Fibroblast of lung (primary cell): ENCODE measurements around the gene CEP76. TPM values are rescaled to one million over a fixed set of nuclear protein-coding genes. Genes with fewer than 3 reads are reported as not detected.
A peak's percentile ranks its signal among the peaks of the same experiment; 100 is the strongest.

Experiments used
- DNase-seq, 2 donors: peaks; one replicate each; pipeline versions ENCODE4 v3.0.0 to v3.0.0-alpha.2; 2010; ENCODE audit warnings: low read depth in 2 of 2
- H2AFZ ChIP-seq: 2 replicates; pipeline ENCODE4 v1.5.1; 2012; ENCODE audit warnings: low read length, control low read depth, inconsistent platforms
- H3K27ac ChIP-seq: 2 replicates; pipeline ENCODE4 v1.5.1; 2011; ENCODE audit warnings: low read length, control low read depth; ENCODE audit not compliant: insufficient read depth
- H3K27me3 ChIP-seq: 2 replicates; pipeline ENCODE4 v1.5.1; 2011; ENCODE audit warnings: mild to moderate bottlenecking, low read length; ENCODE audit not compliant: control insufficient read depth, insufficient read depth
- H3K36me3 ChIP-seq: 2 replicates; pipeline ENCODE4 v1.5.1; 2011; ENCODE audit warnings: low read length; ENCODE audit not compliant: control insufficient read depth, insufficient read depth
- H3K4me1 ChIP-seq: 2 replicates; pipeline ENCODE4 v1.5.1; 2011; ENCODE audit warnings: low read length; ENCODE audit not compliant: control insufficient read depth, insufficient read depth; ENCODE audit errors: extremely low read depth
- H3K4me2 ChIP-seq: 2 replicates; pipeline ENCODE4 v1.5.1; 2011; ENCODE audit warnings: low read length, control low read depth; ENCODE audit not compliant: insufficient read depth; ENCODE audit errors: extremely low read depth
- H3K4me3 ChIP-seq, 4 experiments: fragments of 200-600 bp in 1 of 4; sonication (generic) in 1 of 4; replicated peaks in 1 of 4; 2 replicates each; pipeline ENCODE4 v1.5.1; 2011 to 2016; ENCODE audit warnings: low read length in 4 of 4, low read depth in 3 of 4, mild to moderate bottlenecking in 3 of 4, control low read depth in 2 of 4, inconsistent platforms in 1 of 4, mixed read lengths in 1 of 4; ENCODE audit not compliant: insufficient read depth in 1 of 4; ENCODE audit errors: control extremely low read depth in 1 of 4
- H3K79me2 ChIP-seq: 2 replicates; pipeline ENCODE4 v1.5.1; 2012; ENCODE audit warnings: mild to moderate bottlenecking, low read length, inconsistent platforms; ENCODE audit not compliant: control insufficient read depth, insufficient read depth
- H3K9ac ChIP-seq: 2 replicates; pipeline ENCODE4 v1.5.1; 2011; ENCODE audit warnings: mild to moderate bottlenecking, low read length, control low read depth; ENCODE audit not compliant: insufficient read depth
- H3K9me3 ChIP-seq: 2 replicates; pipeline ENCODE4 v1.5.1; 2012; ENCODE audit warnings: low read depth, low read length; ENCODE audit not compliant: control insufficient read depth, insufficient read depth
- H4K20me1 ChIP-seq: 2 replicates; pipeline ENCODE4 v1.5.1; 2011; ENCODE audit warnings: low read length; ENCODE audit not compliant: control insufficient read depth, insufficient read depth; ENCODE audit errors: extremely low read depth
- CTCF ChIP-seq, 2 donors: IDR thresholded peaks in 1 of 2; conservative IDR thresholded peaks in 1 of 2; 1 replicate in 1 of 2; 2 replicates in 1 of 2; pipeline ENCODE4 v1.5.1; 2011 to 2012; ENCODE audit warnings: low read length in 2 of 2, control low read depth in 1 of 2, inconsistent platforms in 1 of 2, low read depth in 1 of 2, mild to moderate bottlenecking in 1 of 2
- EZH2 ChIP-seq: IDR thresholded peaks from 2 replicates; pipeline ENCODE4 v1.5.1; 2012; ENCODE audit warnings: low read length, control low read depth, mild to moderate bottlenecking; ENCODE audit errors: missing control alignments
- polyA minus RNA-seq: library from RNA; depleted of rRNA, polyadenylated mRNA; stranded (reverse); fragments of >200 nt; gene quantifications from 2 replicates; pipeline ENCODE4 v1.2.3, GENCODE V29; 2011; ENCODE audit warnings: low replicate concordance
- polyA plus RNA-seq, 2 donors: library from polyadenylated mRNA; depleted of rRNA in 1 of 2; stranded (reverse) in 1 of 2; unstranded in 1 of 2; fragments of >200 nt; gene quantifications; 2 replicates each; pipeline ENCODE4 v1.2.1, GENCODE V29; 2011 to 2012; ENCODE audit warnings: missing spikeins in 1 of 2
- total RNA-seq: library from RNA; depleted of rRNA; stranded (reverse); fragments of >200 nt; gene quantifications from 2 replicates; pipeline ENCODE4 v1.2.1, GENCODE V29; 2014

CEP76 gene
- total RNA-seq (8.1 and 8.5 TPM in 2 replicates), polyA plus RNA-seq (5.2 and 7.5 TPM in 2 replicates), polyA minus RNA-seq (1.8 TPM in 1 of 2 replicates, not detected in the other)
- polyA plus RNA-seq (2012), result 3.3 and 4.3 TPM in 2 replicates

GRCh38 chr18:12702221-12703095 is at the start of gene CEP76, which contains the start of gene PSMG2:
TSS of gene CEP76 (minus strand) at chr18:12702723. CDS start at chr18:12702548, 175 bp downstream.
TSS of gene PSMG2 (plus strand) at chr18:12703042. CDS start at chr18:12703108, 66 bp downstream.
- peak within 1 kb of the TSS; percentile 93 for H3K4me2 ChIP-seq
- H4K20me1 ChIP-seq, result no peaks in the 10 kb centered on the region
- H2AFZ ChIP-seq, result peak within 1 kb of the TSS; percentile 93
- peak within 1 kb of the TSS; percentile 67 to 98 (median 92) for H3K4me3 ChIP-seq
- no peaks in the 10 kb centered on the region for H3K9me3 ChIP-seq
- TF ChIP-seq CTCF (conservative IDR thresholded peaks at IDR 0.05 in 1 of 2, IDR thresholded peaks at IDR 0.05 in 1 of 2; ENCODE audit: low read depth in 1 of 2, low read length in 2 of 2), result no peak
- no peak for TF ChIP-seq EZH2
- peak; percentile 87 to 90 for DNase-seq
- no peaks in the 10 kb centered on the region for H3K27me3 ChIP-seq
- peaks cover 42% of the 10 kb centered on the region for H3K79me2 ChIP-seq
- H3K9ac ChIP-seq, result peak within 1 kb of the TSS; percentile 99
- H3K36me3 ChIP-seq, result no peaks in the 10 kb centered on the region
- peak within 1 kb of the TSS; percentile 96 for H3K27ac ChIP-seq
- H3K4me1 ChIP-seq, result no peaks in the 10 kb centered on the region

GRCh38 chr18:12751891-12752290 is 49.4 kb upstream of the CEP76 start:
- H4K20me1 ChIP-seq, result no peaks in the 10 kb centered on the region
- no peaks in the 10 kb centered on the region for H3K36me3 ChIP-seq
- no peak overlapping the region for H2AFZ ChIP-seq
- H3K4me2 ChIP-seq, result no peak overlapping the region
- H3K27ac ChIP-seq, result no peak overlapping the region
- H3K9ac ChIP-seq, result no peak overlapping the region
- H3K27me3 ChIP-seq, result no peaks in the 10 kb centered on the region
- H3K9me3 ChIP-seq, result no peaks in the 10 kb centered on the region
- DNase-seq, result no peak
- no peak overlapping the region for H3K4me3 ChIP-seq
- TF ChIP-seq CTCF (conservative IDR thresholded peaks at IDR 0.05 in 1 of 2, IDR thresholded peaks at IDR 0.05 in 1 of 2; ENCODE audit: low read depth in 1 of 2, low read length in 2 of 2), result no peak
- no peak for TF ChIP-seq EZH2
- H3K79me2 ChIP-seq, result no peaks in the 10 kb centered on the region
- H3K4me1 ChIP-seq, result peaks cover 7% of the 10 kb centered on the region

DNA sequence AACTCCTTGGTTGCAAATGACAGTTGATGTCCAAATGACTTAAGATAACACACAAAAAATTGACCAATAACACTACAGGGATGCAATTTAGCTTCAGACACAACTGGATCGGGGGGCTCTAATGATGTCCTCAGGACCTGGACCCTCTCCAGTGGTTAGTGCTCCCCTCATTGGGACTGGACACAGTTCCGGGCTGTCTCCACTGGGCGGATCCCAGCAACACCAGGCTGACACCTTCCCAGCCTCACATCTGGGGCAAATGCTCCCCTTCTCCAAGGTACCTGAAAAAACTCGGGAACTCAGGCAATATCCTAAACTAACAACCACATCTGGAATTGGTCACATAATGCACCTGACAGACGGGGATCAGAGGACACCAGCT is 49.0 kb upstream of the CEP76 start:
- H3K4me2 ChIP-seq, result no peak overlapping the region
- no peaks in the 10 kb centered on the region for H3K79me2 ChIP-seq
- H3K27me3 ChIP-seq, result no peaks in the 10 kb centered on the region
- no peak overlapping the region for H3K27ac ChIP-seq
- H3K9ac ChIP-seq, result no peak overlapping the region
- H2AFZ ChIP-seq, result no peak overlapping the region
- DNase-seq, result no peak
- no peaks in the 10 kb centered on the region for H3K36me3 ChIP-seq
- H4K20me1 ChIP-seq, result no peaks in the 10 kb centered on the region
- H3K9me3 ChIP-seq, result no peaks in the 10 kb centered on the region
- peaks cover 7% of the 10 kb centered on the region for H3K4me1 ChIP-seq
- H3K4me3 ChIP-seq, result no peak overlapping the region
- no peak for TF ChIP-seq CTCF (conservative IDR thresholded peaks at IDR 0.05 in 1 of 2, IDR thresholded peaks at IDR 0.05 in 1 of 2; ENCODE audit: low read depth in 1 of 2, low read length in 2 of 2)
- TF ChIP-seq EZH2, result no peak
